Sigmoid colon (tissue), 7 donors: ENCODE measurements around the gene EMILIN2. TPM values are rescaled to one million over a fixed set of nuclear protein-coding genes. Genes with fewer than 3 reads are reported as not detected.

Experiments used
- DNase-seq: peaks from one replicate; pipeline ENCODE4 v3.0.0-alpha.2; 2019
- H3K27ac ChIP-seq, 4 donors: fragments of 200-600 bp; sonication (generic); one replicate each; pipeline ENCODE4 v1.5.1; 2016 to 2019; ENCODE audit warnings: mild to moderate bottlenecking in 1 of 4
- H3K27me3 ChIP-seq, 3 donors: fragments of 200-600 bp; sonication (generic); one replicate each; pipeline ENCODE4 v1.5.1; 2019; ENCODE audit warnings: mild to moderate bottlenecking in 1 of 3
- H3K36me3 ChIP-seq, 4 donors: fragments of 200-600 bp; sonication (generic); one replicate each; pipeline ENCODE4 v1.5.1; 2016 to 2019
- H3K4me1 ChIP-seq, 4 donors: fragments of 200-600 bp; sonication (generic); one replicate each; pipeline ENCODE4 v1.5.1; 2017 to 2019
- H3K4me3 ChIP-seq, 4 donors: fragments of 200-600 bp; sonication (generic); one replicate each; pipeline ENCODE4 v1.5.1; 2017 to 2019; ENCODE audit warnings: mild to moderate bottlenecking in 2 of 4, moderate library complexity in 1 of 4
- H3K9me3 ChIP-seq, 4 donors: fragments of 200-600 bp in 3 of 4; sonication (generic) in 3 of 4; one replicate each; pipeline versions ENCODE4 v1.5.1 to v1.6.1; 2013 to 2019
- CTCF ChIP-seq, 4 experiments: fragments of 450-650 bp in 3 of 4; fragments of 200-600 bp in 1 of 4; IDR thresholded peaks; one replicate each; pipeline ENCODE4 v1.5.1; 2016 to 2019; ENCODE audit warnings: antibody characterized with exemption in 4 of 4, mild to moderate bottlenecking in 3 of 4, moderate library complexity in 2 of 4
- EP300 ChIP-seq, 4 donors: sonication (generic); formaldehyde crosslinking; IDR thresholded peaks; one replicate each; pipeline ENCODE4 v1.6.1; 2017; ENCODE audit warnings: antibody characterized with exemption in 4 of 4
- POLR2A ChIP-seq, 2 donors: fragments of 450-650 bp; IDR thresholded peaks; one replicate each; pipeline ENCODE4 v1.6.1; 2016; ENCODE audit warnings: antibody characterized with exemption in 2 of 2, mild to moderate bottlenecking in 2 of 2, moderate library complexity in 2 of 2
- POLR2AphosphoS5 ChIP-seq, 4 donors: sonication (generic); formaldehyde crosslinking; IDR thresholded peaks; one replicate each; pipeline ENCODE4 v1.6.1; 2017; ENCODE audit warnings: antibody characterized with exemption in 4 of 4
- WGBS, 2 donors: extraction: QIAGEN DNeasy Blood & Tissue Kit; methylation state at CpG; one replicate each; pipeline ENCODE4 v1.1.7; 2013; 5-methylcytosine and 5-hydroxymethylcytosine counted together
- intact Hi-C: fragments of 100-400 bp; cut with DNase I; formaldehyde crosslinking; loops from one replicate; pipeline ENCODE4 v1.15.1; 2023
- polyA plus RNA-seq, 3 donors: library from polyadenylated mRNA; stranded (reverse); fragments of 200-250 nt; gene quantifications; one replicate each; pipeline ENCODE4 v1.2.3, GENCODE V29; 2013
- total RNA-seq, 4 donors: library from RNA; depleted of rRNA; stranded (reverse); fragments of >200 nt; gene quantifications; one replicate each; pipeline ENCODE4 v1.1.0, GENCODE V29; 2016
- donor health status: healthy with polysubstance abuse.
- donor health status: Bipolar disorder and iron deficiency.
- donor health status: healthy.

EMILIN2 gene
- total and polyA plus RNA-seq, 7 donors = 4.8 to 12.0 (median 9.5) TPM

- Histone ChIP-seq H3K4me1 (no peaks in the 10 kb centered on the region), H3K27me3 (no peaks in the 10 kb centered on the region), H3K4me3 (no peak overlapping the region), H3K9me3 (no peaks in the 10 kb centered on the region), H3K36me3 (no peaks in the 10 kb centered on the region), H3K27ac (no peak overlapping the region)
- no peak for DNase-seq
- WGBS, 2 donors = 54 to 72% methylated on average over 2 of the region's 2 CpGs
- TF ChIP-seq EP300 (IDR thresholded peaks at IDR 0.05) (no peak), POLR2AphosphoS5 (IDR thresholded peaks at IDR 0.05) (no peak), POLR2A (IDR thresholded peaks at IDR 0.05) (no peak), CTCF (IDR thresholded peaks at IDR 0.05) (no peak)
- intact Hi-C loops = no loop called here
Measured at GRCh38 chr18:2869207-2869606, 22.4 kb downstream of the EMILIN2 start.

GRCh38 chr18:2871111-2871720, 24.4 kb downstream of the EMILIN2 start:
- H3K9me3 ChIP-seq = no peaks in the 10 kb centered on the region
- no peak for TF ChIP-seq EP300 (IDR thresholded peaks at IDR 0.05)
- TF ChIP-seq POLR2AphosphoS5 (IDR thresholded peaks at IDR 0.05) = no peak
- TF ChIP-seq CTCF (IDR thresholded peaks at IDR 0.05) = no peak
- no peak for TF ChIP-seq POLR2A (IDR thresholded peaks at IDR 0.05)
- peak; percentile 15 for DNase-seq
- 77 to 85% methylated on average over 8 of the region's 8 CpGs for WGBS, 2 donors
- intact Hi-C loops = no loop called here
- no peak overlapping the region for H3K4me3 ChIP-seq
- H3K27me3 ChIP-seq = no peaks in the 10 kb centered on the region
- H3K36me3 ChIP-seq = no peaks in the 10 kb centered on the region
- H3K4me1 ChIP-seq = peaks cover 0 to 14% (median 2%) of the 10 kb centered on the region in 4 donors
- no peak overlapping the region for H3K27ac ChIP-seq

- TF ChIP-seq CTCF (IDR thresholded peaks at IDR 0.05) (no peak), POLR2A (IDR thresholded peaks at IDR 0.05) (no peak), POLR2AphosphoS5 (IDR thresholded peaks at IDR 0.05) (no peak), EP300 (IDR thresholded peaks at IDR 0.05) (no peak)
- intact Hi-C loops = no loop called here
Measured at GRCh38 chr18:2872095-2872494, 25.3 kb downstream of the EMILIN2 start.

GRCh38 chr18:2874765-2875164, 28.0 kb downstream of the EMILIN2 start:
- DNase-seq = no peak
- intact Hi-C loops = no loop called here
- Histone ChIP-seq H3K4me3 (no peak overlapping the region), H3K27me3 (no peaks in the 10 kb centered on the region), H3K9me3 (no peaks in the 10 kb centered on the region), H3K4me1 (peaks cover 0 to 14% (median 2%) of the 10 kb centered on the region in 4 donors), H3K27ac (peak overlapping the region in 1 of 4 donors; percentile 53), H3K36me3 (no peaks in the 10 kb centered on the region)
- WGBS, 2 donors = 65 to 83% methylated on average over 7 of the region's 7 CpGs
- TF ChIP-seq CTCF (IDR thresholded peaks at IDR 0.05) (no peak), POLR2A (IDR thresholded peaks at IDR 0.05) (no peak), POLR2AphosphoS5 (IDR thresholded peaks at IDR 0.05) (no peak), EP300 (IDR thresholded peaks at IDR 0.05) (no peak)

More at GRCh38 chr18:2872095-2872494, 25.3 kb downstream of the EMILIN2 start:
- Histone ChIP-seq H3K27me3 (no peaks in the 10 kb centered on the region), H3K9me3 (no peaks in the 10 kb centered on the region), H3K36me3 (no peaks in the 10 kb centered on the region), H3K4me1 (peaks cover 0 to 14% (median 2%) of the 10 kb centered on the region in 4 donors), H3K4me3 (no peak overlapping the region), H3K27ac (no peak overlapping the region)
- DNase-seq = no peak
- WGBS, 2 donors = 89 to 94% methylated on average over 6 of the region's 6 CpGs
